HepG2 (cell line): ENCODE data around the gene TSC22D2. TPM values are rescaled to one million over a fixed set of nuclear protein-coding genes. Genes with fewer than 3 reads are reported as not detected.

Experiments
- DNMT1 ChIP-seq: sonication (generic); formaldehyde crosslinking; IDR thresholded peaks from 2 replicates; pipeline ENCODE4 v1.5.1; 2020; ENCODE audit warnings: mild to moderate bottlenecking, missing genetic modification reagents
- NFE2L2 ChIP-seq: fragments of 150-350 bp; IDR thresholded peaks from 2 replicates; pipeline ENCODE4 v1.6.1; 2014; ENCODE audit warnings: low read length
- NONO ChIP-seq, 2 experiments: fragments of 450-650 bp in 1 of 2; sonication (generic) in 1 of 2; formaldehyde crosslinking in 1 of 2; IDR thresholded peaks in 1 of 2; conservative IDR thresholded peaks in 1 of 2; 2 replicates each; pipeline versions ENCODE4 v1.6.1 to v1.8.0; 2017 to 2022; ENCODE audit warnings: mild to moderate bottlenecking in 1 of 2, missing genetic modification reagents in 1 of 2, moderate library complexity in 1 of 2
- SAP130 ChIP-seq: IDR thresholded peaks from 2 replicates; pipeline ENCODE4 v1.6.1; 2016; ENCODE audit warnings: low read depth
- ZNF549 ChIP-seq: sonication (generic); formaldehyde crosslinking; IDR thresholded peaks from 2 replicates; pipeline ENCODE4 v1.5.0; 2020; ENCODE audit warnings: missing genetic modification reagents
- ZNF816 ChIP-seq: sonication (generic); formaldehyde crosslinking; IDR thresholded peaks from 2 replicates; pipeline ENCODE4 v1.8.0; 2022; ENCODE audit warnings: missing genetic modification reagents, mild to moderate bottlenecking, borderline replicate concordance
- ZNF850 ChIP-seq: sonication (generic); formaldehyde crosslinking; conservative IDR thresholded peaks from 2 replicates; pipeline ENCODE4 v1.9.0; 2021; ENCODE audit warnings: mild to moderate bottlenecking, missing genetic modification reagents
- polyA plus RNA-seq, 8 experiments: library from polyadenylated mRNA; depleted of rRNA in 3 of 8; stranded (reverse) in 7 of 8; unstranded in 1 of 8; fragments of >200 nt; fragmentation: Illumina TruSeq in 4 of 8; extraction: Trizol in 4 of 8; gene quantifications; 2 replicates each; pipeline versions ENCODE4 v1.2.1 to v1.2.3, GENCODE V29; 2011 to 2016; ENCODE audit warnings: low read depth in 4 of 8, missing spikeins in 1 of 8, mixed read lengths in 1 of 8; ENCODE audit not compliant: insufficient read depth in 1 of 8
- total RNA-seq, 5 experiments: library from RNA; depleted of rRNA; stranded (reverse); fragments of >200 nt; fragmentation: Illumina TruSeq; extraction: Trizol; gene quantifications; 2 replicates each; pipeline ENCODE4 v1.2.3, GENCODE V29; 2016; ENCODE audit warnings: low read depth in 1 of 5
- TF ChIP-seq, protein P1 (sequence below): sonication (generic); formaldehyde crosslinking; IDR thresholded peaks from 2 replicates; pipeline ENCODE4 v1.4.0; 2020; ENCODE audit warnings: missing genetic modification reagents
- TF ChIP-seq, protein P2 (sequence below): sonication (generic); formaldehyde crosslinking; IDR thresholded peaks from 2 replicates; pipeline ENCODE4 v1.5.0; 2020; ENCODE audit warnings: mild to moderate bottlenecking, missing genetic modification reagents, moderate library complexity
- TF ChIP-seq, protein P3 (sequence below): sonication (generic); formaldehyde crosslinking; IDR thresholded peaks from 2 replicates; pipeline ENCODE4 v1.8.1; 2023; ENCODE audit warnings: missing genetic modification reagents, mild to moderate bottlenecking, borderline replicate concordance
- TF ChIP-seq, protein P4 (sequence below): sonication (generic); formaldehyde crosslinking; IDR thresholded peaks from 2 replicates; pipeline ENCODE4 v1.5.1; 2020; ENCODE audit warnings: missing genetic modification reagents, mild to moderate bottlenecking, borderline replicate concordance
- TF ChIP-seq, protein P5 (sequence below): IDR thresholded peaks from 2 replicates; pipeline ENCODE4 v1.6.1; 2016; ENCODE audit warnings: low read depth
- TF ChIP-seq, protein P6 (sequence below): sonication (generic); formaldehyde crosslinking; IDR thresholded peaks from 2 replicates; pipeline ENCODE4 v1.5.0; 2020; ENCODE audit warnings: mild to moderate bottlenecking, missing genetic modification reagents, borderline replicate concordance

The TSC22D2 gene
- total and polyA plus RNA-seq, 2 of the 13 experiments (the other 11 are each of a cell fraction or from before 2014, with no cell fraction given): 4.6 to 8.2 TPM

DNA sequence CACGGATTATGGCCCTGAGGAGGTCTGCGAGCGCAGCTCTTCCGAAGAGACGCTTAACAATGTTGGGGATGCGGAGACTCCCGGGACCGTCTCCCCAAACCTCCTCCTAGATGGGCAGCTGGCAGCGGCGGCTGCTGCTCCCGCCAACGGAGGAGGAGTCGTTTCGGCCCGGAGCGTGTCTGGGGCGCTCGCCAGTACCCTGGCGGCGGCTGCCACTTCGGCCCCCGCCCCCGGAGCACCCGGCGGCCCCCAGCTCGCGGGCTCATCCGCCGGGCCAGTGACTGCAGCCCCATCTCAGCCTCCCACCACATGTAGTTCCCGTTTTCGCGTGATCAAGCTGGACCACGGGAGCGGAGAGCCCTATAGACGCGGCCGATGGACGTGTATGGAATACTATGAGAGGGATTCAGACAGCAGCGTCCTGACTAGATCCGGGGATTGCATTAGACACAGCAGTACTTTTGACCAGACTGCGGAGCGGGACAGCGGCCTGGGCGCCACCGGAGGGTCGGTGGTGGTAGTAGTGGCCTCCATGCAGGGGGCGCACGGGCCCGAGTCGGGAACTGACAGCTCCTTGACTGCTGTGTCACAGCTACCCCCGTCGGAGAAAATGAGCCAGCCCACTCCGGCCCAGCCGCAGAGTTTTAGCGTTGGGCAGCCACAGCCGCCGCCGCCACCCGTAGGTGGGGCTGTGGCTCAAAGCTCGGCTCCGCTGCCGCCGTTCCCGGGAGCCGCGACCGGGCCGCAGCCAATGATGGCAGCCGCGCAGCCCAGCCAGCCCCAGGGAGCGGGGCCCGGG is 1.6 kb downstream of the TSC22D2 start (continued):
- TF ChIP-seq, protein P1, sequence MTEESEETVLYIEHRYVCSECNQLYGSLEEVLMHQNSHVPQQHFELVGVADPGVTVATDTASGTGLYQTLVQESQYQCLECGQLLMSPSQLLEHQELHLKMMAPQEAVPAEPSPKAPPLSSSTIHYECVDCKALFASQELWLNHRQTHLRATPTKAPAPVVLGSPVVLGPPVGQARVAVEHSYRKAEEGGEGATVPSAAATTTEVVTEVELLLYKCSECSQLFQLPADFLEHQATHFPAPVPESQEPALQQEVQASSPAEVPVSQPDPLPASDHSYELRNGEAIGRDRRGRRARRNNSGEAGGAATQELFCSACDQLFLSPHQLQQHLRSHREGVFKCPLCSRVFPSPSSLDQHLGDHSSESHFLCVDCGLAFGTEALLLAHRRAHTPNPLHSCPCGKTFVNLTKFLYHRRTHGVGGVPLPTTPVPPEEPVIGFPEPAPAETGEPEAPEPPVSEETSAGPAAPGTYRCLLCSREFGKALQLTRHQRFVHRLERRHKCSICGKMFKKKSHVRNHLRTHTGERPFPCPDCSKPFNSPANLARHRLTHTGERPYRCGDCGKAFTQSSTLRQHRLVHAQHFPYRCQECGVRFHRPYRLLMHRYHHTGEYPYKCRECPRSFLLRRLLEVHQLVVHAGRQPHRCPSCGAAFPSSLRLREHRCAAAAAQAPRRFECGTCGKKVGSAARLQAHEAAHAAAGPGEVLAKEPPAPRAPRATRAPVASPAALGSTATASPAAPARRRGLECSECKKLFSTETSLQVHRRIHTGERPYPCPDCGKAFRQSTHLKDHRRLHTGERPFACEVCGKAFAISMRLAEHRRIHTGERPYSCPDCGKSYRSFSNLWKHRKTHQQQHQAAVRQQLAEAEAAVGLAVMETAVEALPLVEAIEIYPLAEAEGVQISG (CRISPR knock-in tag): 0 out of 2 replicates have a peak, but pooled peaks have one; percentile 23
- TF ChIP-seq SAP130 (CRISPR knock-in tag) (peak; percentile 76), ZNF549 (CRISPR knock-in tag) (peak; percentile 71; the same call in 1 of the 2 replicates), NONO (IDR thresholded peaks at IDR 0.05) (no peak), NONO (CRISPR knock-in tag; conservative IDR thresholded peaks at IDR 0.05) (peak; percentile 83; the same call in 1 of the 2 replicates), NFE2L2 (peak; percentile 16; the same call in 1 of the 2 replicates), ZNF850 (0 out of 2 replicates have a peak, but pooled peaks have one; percentile 30), DNMT1 (CRISPR knock-in tag) (no peak), ZNF816 (CRISPR knock-in tag) (peak; percentile 19; the same call in 1 of the 2 replicates)
- TF ChIP-seq, protein P2, sequence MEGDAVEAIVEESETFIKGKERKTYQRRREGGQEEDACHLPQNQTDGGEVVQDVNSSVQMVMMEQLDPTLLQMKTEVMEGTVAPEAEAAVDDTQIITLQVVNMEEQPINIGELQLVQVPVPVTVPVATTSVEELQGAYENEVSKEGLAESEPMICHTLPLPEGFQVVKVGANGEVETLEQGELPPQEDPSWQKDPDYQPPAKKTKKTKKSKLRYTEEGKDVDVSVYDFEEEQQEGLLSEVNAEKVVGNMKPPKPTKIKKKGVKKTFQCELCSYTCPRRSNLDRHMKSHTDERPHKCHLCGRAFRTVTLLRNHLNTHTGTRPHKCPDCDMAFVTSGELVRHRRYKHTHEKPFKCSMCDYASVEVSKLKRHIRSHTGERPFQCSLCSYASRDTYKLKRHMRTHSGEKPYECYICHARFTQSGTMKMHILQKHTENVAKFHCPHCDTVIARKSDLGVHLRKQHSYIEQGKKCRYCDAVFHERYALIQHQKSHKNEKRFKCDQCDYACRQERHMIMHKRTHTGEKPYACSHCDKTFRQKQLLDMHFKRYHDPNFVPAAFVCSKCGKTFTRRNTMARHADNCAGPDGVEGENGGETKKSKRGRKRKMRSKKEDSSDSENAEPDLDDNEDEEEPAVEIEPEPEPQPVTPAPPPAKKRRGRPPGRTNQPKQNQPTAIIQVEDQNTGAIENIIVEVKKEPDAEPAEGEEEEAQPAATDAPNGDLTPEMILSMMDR (CRISPR knock-in tag): peak; percentile 74
- TF ChIP-seq, protein P3, sequence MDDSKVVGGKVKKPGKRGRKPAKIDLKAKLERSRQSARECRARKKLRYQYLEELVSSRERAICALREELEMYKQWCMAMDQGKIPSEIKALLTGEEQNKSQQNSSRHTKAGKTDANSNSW (CRISPR knock-in tag): peak; percentile 55; the same call in 1 of the 2 replicates
- TF ChIP-seq, protein P4, sequence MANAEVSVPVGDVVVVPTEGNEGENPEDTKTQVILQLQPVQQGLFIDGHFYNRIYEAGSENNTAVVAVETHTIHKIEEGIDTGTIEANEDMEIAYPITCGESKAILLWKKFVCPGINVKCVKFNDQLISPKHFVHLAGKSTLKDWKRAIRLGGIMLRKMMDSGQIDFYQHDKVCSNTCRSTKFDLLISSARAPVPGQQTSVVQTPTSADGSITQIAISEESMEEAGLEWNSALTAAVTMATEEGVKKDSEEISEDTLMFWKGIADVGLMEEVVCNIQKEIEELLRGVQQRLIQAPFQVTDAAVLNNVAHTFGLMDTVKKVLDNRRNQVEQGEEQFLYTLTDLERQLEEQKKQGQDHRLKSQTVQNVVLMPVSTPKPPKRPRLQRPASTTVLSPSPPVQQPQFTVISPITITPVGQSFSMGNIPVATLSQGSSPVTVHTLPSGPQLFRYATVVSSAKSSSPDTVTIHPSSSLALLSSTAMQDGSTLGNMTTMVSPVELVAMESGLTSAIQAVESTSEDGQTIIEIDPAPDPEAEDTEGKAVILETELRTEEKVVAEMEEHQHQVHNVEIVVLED (CRISPR knock-in tag): peak; percentile 14; the same call in 1 of the 2 replicates
- TF ChIP-seq, protein P5, sequence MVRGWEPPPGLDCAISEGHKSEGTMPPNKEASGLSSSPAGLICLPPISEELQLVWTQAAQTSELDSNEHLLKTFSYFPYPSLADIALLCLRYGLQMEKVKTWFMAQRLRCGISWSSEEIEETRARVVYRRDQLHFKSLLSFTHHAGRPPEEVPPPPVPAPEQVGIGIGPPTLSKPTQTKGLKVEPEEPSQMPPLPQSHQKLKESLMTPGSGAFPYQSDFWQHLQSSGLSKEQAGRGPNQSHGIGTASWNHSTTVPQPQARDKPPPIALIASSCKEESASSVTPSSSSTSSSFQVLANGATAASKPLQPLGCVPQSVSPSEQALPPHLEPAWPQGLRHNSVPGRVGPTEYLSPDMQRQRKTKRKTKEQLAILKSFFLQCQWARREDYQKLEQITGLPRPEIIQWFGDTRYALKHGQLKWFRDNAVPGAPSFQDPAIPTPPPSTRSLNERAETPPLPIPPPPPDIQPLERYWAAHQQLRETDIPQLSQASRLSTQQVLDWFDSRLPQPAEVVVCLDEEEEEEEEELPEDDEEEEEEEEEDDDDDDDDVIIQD (CRISPR knock-in tag): 0 out of 2 replicates have a peak, but pooled peaks have one; percentile 28
- TF ChIP-seq, protein P6, sequence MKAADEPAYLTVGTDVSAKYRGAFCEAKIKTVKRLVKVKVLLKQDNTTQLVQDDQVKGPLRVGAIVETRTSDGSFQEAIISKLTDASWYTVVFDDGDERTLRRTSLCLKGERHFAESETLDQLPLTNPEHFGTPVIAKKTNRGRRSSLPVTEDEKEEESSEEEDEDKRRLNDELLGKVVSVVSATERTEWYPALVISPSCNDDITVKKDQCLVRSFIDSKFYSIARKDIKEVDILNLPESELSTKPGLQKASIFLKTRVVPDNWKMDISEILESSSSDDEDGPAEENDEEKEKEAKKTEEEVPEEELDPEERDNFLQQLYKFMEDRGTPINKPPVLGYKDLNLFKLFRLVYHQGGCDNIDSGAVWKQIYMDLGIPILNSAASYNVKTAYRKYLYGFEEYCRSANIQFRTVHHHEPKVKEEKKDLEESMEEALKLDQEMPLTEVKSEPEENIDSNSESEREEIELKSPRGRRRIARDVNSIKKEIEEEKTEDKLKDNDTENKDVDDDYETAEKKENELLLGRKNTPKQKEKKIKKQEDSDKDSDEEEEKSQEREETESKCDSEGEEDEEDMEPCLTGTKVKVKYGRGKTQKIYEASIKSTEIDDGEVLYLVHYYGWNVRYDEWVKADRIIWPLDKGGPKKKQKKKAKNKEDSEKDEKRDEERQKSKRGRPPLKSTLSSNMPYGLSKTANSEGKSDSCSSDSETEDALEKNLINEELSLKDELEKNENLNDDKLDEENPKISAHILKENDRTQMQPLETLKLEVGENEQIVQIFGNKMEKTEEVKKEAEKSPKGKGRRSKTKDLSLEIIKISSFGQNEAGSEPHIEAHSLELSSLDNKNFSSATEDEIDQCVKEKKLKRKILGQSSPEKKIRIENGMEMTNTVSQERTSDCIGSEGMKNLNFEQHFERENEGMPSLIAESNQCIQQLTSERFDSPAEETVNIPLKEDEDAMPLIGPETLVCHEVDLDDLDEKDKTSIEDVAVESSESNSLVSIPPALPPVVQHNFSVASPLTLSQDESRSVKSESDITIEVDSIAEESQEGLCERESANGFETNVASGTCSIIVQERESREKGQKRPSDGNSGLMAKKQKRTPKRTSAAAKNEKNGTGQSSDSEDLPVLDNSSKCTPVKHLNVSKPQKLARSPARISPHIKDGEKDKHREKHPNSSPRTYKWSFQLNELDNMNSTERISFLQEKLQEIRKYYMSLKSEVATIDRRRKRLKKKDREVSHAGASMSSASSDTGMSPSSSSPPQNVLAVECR (CRISPR knock-in tag): peak; percentile 75; the same call in 1 of the 2 replicates
